CD4-positive, alpha-beta T cell (primary cell): ENCODE data around the gene ADGRA1. TPM values are rescaled to one million over a fixed set of nuclear protein-coding genes. Genes with fewer than 3 reads are reported as not detected.
"Not testable (repeated sequence)": the region's sequence is repeated elsewhere in the genome, so short reads cannot be mapped to it uniquely, and the experiment has no call there.

ENCODE experiments used
- ATAC-seq: fragments of 200-7000 bp; cut with Tn5 transposase; one replicate; pipeline ENCODE4 v1.10.0; 2022; ENCODE audit warnings: mild to moderate bottlenecking; ENCODE audit not compliant: poor library complexity
- CTCF ChIA-PET: fragments of 350-600 bp; sonication (Branson Sonifier 250); formaldehyde crosslinking; loops from one replicate; lab custom pipeline; 2021; ENCODE audit warnings: antibody characterized with exemption, inconsistent platforms; lab: Charles Lee
- POLR2A ChIA-PET: fragments of 350-600 bp; sonication (Branson Sonifier 250); formaldehyde crosslinking; loops from one replicate; lab custom pipeline; 2021; ENCODE audit warnings: antibody characterized with exemption, inconsistent platforms; lab: Charles Lee
- DNase-seq, 14 experiments: peaks; one replicate each; pipeline ENCODE4 v3.0.0-alpha.2; 2013 to 2020; ENCODE audit warnings: mixed read lengths in 2 of 14
- H3K27ac ChIP-seq, 2 donors: one replicate each; pipeline versions ENCODE4 v1.5.1 to v1.7.0; 2013; ENCODE audit warnings: low read length in 2 of 2, low read depth in 1 of 2, mild to moderate bottlenecking in 1 of 2
- H3K27me3 ChIP-seq, 2 experiments: 1 replicate in 1 of 2; 2 replicates in 1 of 2; pipeline versions ENCODE4 v1.6.1 to v1.7.0; 2013; ENCODE audit warnings: low read length in 2 of 2, control low read depth in 1 of 2, mild to moderate bottlenecking in 1 of 2, moderate library complexity in 1 of 2; ENCODE audit not compliant: insufficient read depth in 2 of 2, control insufficient read depth in 1 of 2
- H3K36me3 ChIP-seq: one replicate; pipeline ENCODE4 v1.6.1; 2013; ENCODE audit warnings: low read length, control low read depth; ENCODE audit not compliant: insufficient read depth
- H3K4me1 ChIP-seq: one replicate; pipeline ENCODE4 v1.6.1; 2013; ENCODE audit warnings: low read length, control low read depth; ENCODE audit not compliant: insufficient read depth
- H3K4me3 ChIP-seq: one replicate; pipeline ENCODE4 v1.5.1; 2013; ENCODE audit warnings: mild to moderate bottlenecking, low read length, moderate library complexity
- H3K9me3 ChIP-seq, 2 experiments: 1 replicate in 1 of 2; 2 replicates in 1 of 2; pipeline versions ENCODE4 v1.6.1 to v1.7.0; 2013; ENCODE audit warnings: low read length in 2 of 2, mild to moderate bottlenecking in 2 of 2, control low read depth in 1 of 2, moderate library complexity in 1 of 2; ENCODE audit not compliant: control insufficient read depth in 1 of 2, insufficient read depth in 1 of 2
- H3K27ac Mint-ChIP-seq: one replicate; pipeline ENCODE4 v1.8.0; 2020; ENCODE audit warnings: mixed read lengths
- H3K27me3 Mint-ChIP-seq: one replicate; pipeline ENCODE4 v1.8.0; 2021; ENCODE audit warnings: mixed read lengths
- H3K36me3 Mint-ChIP-seq: one replicate; pipeline ENCODE4 v1.8.0; 2021; ENCODE audit warnings: low read depth, mixed read lengths
- H3K4me1 Mint-ChIP-seq: one replicate; pipeline ENCODE4 v1.8.0; 2021; ENCODE audit warnings: low read depth, mixed read lengths
- H3K4me3 Mint-ChIP-seq: one replicate; pipeline ENCODE4 v1.8.0; 2020; ENCODE audit warnings: mild to moderate bottlenecking, mixed read lengths
- H3K9me3 Mint-ChIP-seq: one replicate; pipeline ENCODE4 v1.8.0; 2020; ENCODE audit warnings: mixed read lengths
- intact Hi-C, 2 experiments: fragments of 100-400 bp; cut with DNase I in 1 of 2; cut with micrococcal nuclease in 1 of 2; formaldehyde crosslinking; loops; one replicate each; pipeline versions ENCODE4 v1.15.1 to v1.9.0; 2023 to 2025; cut with DNase I, micrococcal nuclease
- total RNA-seq, 174 experiments: library from RNA in 2 of 174; stranded (reverse) in 2 of 174; gene quantifications; one replicate each; pipeline ENCODE4 v1.2.3 and lab custom pipeline; 2021 to 2026
- TF ChIP-seq, protein P1 (sequence below): fragments of 200-600 bp; IDR thresholded peaks from one replicate; pipeline ENCODE4 v1.8.0; 2022; ENCODE audit warnings: antibody characterized with exemption, mild to moderate bottlenecking

Gene ADGRA1
- total RNA-seq, 2 experiments from 2014 or later, result not detected

DNA sequence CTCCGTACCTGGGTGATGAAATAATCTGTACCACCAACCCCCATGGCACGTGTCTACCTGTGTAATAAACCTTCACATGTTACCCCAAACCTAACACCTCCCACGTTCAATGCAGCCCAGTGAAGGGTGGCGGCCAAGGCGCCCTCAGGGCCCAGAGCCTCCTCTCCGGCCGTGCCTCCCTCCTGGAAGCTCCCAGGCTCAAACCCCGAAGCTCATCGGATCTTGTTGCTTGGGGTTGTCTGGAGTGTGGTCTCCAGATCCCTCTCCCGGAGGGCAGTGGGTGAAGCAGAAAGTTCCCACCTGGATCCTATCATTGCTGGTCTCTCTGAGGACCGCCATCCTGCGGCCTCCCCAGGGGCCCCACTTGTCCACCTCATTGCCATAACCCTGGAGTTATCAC lies 62.9 kb downstream of the ADGRA1 start:
- H3K9me3 Mint-ChIP-seq, result peaks cover 5% of the 10 kb centered on the region
- no peak overlapping the region for H3K4me3 Mint-ChIP-seq
- H3K27ac Mint-ChIP-seq, result no peak overlapping the region
- TF ChIP-seq, protein P1, sequence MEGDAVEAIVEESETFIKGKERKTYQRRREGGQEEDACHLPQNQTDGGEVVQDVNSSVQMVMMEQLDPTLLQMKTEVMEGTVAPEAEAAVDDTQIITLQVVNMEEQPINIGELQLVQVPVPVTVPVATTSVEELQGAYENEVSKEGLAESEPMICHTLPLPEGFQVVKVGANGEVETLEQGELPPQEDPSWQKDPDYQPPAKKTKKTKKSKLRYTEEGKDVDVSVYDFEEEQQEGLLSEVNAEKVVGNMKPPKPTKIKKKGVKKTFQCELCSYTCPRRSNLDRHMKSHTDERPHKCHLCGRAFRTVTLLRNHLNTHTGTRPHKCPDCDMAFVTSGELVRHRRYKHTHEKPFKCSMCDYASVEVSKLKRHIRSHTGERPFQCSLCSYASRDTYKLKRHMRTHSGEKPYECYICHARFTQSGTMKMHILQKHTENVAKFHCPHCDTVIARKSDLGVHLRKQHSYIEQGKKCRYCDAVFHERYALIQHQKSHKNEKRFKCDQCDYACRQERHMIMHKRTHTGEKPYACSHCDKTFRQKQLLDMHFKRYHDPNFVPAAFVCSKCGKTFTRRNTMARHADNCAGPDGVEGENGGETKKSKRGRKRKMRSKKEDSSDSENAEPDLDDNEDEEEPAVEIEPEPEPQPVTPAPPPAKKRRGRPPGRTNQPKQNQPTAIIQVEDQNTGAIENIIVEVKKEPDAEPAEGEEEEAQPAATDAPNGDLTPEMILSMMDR, result no peak
- H3K9me3 ChIP-seq, result peaks cover 5 to 9% of the 10 kb centered on the region in 2 experiments
- no peaks in the 10 kb centered on the region for H3K36me3 Mint-ChIP-seq
- H3K27ac ChIP-seq, result no peak overlapping the region
- DNase-seq, result no peak
- H3K4me1 ChIP-seq, result no peaks in the 10 kb centered on the region
- no peak overlapping the region for H3K4me3 ChIP-seq
- ChIA-PET POLR2A (no interaction called here), CTCF (no interaction called here)
- no peaks in the 10 kb centered on the region for H3K4me1 Mint-ChIP-seq
- no peaks in the 10 kb centered on the region for H3K36me3 ChIP-seq
- intact Hi-C loops, result no loop called here
- peaks cover 4 to 9% of the 10 kb centered on the region in 2 experiments for H3K27me3 ChIP-seq
- H3K27me3 Mint-ChIP-seq, result peaks cover 53% of the 10 kb centered on the region
- ATAC-seq, result no peak

DNA sequence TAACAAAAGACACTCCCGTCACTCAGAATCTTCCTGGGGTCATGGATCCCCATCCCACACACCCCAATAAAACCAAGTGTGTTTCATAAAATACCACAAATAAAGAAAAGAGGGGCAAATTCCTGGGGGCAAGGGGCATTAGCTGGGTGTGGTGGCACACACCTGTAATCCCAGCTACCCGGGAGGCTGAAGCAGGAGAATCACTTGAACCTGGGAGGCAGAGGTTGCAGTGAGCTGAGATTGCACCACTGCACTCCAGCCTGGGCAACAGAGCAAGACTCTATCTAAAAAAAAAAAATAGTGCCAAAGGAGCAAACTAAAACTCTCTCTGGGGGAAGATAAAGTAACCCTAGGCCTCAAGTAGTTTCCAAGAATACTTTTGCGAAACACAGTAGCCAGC lies 63.3 kb downstream of the ADGRA1 start:
- H3K4me3 Mint-ChIP-seq, H3K4me1 Mint-ChIP-seq, H3K36me3 Mint-ChIP-seq, H3K9me3 ChIP-seq, H3K9me3 Mint-ChIP-seq, H3K27me3 ChIP-seq, intact Hi-C loops, H3K27ac ChIP-seq, ATAC-seq, DNase-seq, H3K36me3 ChIP-seq, POLR2A ChIA-PET, H3K4me1 ChIP-seq, H3K4me3 ChIP-seq, H3K27ac Mint-ChIP-seq, CTCF ChIA-PET: not testable (repeated sequence)
- H3K27me3 Mint-ChIP-seq, result peaks cover 53% of the 10 kb centered on the region

DNA sequence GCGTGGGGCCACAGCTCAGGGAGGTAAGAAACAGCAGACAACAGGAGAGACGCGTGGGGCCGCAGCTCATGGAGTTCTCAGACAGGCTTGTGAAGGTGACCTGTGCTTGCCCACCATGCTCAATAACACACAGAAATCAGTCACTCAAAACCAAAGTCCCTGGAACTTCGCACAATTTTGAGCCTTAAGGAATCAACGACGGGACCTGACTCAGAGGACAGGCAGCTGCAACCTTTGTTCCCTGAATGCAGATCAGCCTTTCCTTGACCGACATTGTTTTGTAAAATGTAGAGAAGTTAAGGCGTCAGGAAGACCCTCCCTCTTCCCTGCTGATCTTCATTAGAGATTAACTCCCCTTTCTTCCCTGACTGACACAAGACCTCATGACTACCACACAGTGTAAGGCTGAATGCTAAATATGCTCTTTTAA lies 63.8 kb downstream of the ADGRA1 start:
- Histone ChIP-seq H3K4me1 (no peaks in the 10 kb centered on the region), H3K36me3 (no peaks in the 10 kb centered on the region), H3K27ac (no peak overlapping the region), H3K9me3 (peaks cover 5 to 9% of the 10 kb centered on the region in 2 experiments), H3K4me3 (no peak overlapping the region), H3K27me3 (peaks cover 4 to 9% of the 10 kb centered on the region in 2 experiments)
- H3K36me3 Mint-ChIP-seq, result no peaks in the 10 kb centered on the region
- POLR2A ChIA-PET, result no interaction called here
- no peak overlapping the region for H3K4me3 Mint-ChIP-seq
- H3K4me1 Mint-ChIP-seq, result no peaks in the 10 kb centered on the region
- intact Hi-C loops, result no loop called here
- no peak overlapping the region for H3K27ac Mint-ChIP-seq
- TF ChIP-seq, protein P1, result no peak
- H3K27me3 Mint-ChIP-seq, result peaks cover 49% of the 10 kb centered on the region
- ATAC-seq, result no peak
- no peak for DNase-seq
- CTCF ChIA-PET, result no interaction called here
- H3K9me3 Mint-ChIP-seq, result peaks cover 5% of the 10 kb centered on the region

DNA sequence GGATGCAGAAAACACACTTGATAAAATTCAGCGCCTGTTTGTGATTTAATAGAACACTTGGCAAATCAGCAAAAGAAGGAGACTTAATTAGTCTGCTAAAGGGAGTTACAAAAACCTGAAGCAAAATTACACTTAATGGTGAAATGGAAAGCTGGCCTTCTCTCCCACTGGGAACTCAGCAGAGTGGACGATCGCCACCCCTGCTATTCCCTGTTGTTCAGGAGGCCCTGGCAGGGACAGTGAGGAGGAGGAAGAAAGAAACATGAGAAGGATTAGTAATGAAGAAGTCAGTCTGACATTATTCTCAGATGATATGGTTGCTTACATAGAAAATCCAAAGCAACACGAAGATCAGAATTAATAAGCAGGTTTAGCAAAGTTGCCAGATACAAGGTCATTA lies 66.7 kb downstream of the ADGRA1 start:
- H3K4me1 Mint-ChIP-seq, result no peaks in the 10 kb centered on the region
- Histone ChIP-seq H3K4me1 (no peaks in the 10 kb centered on the region), H3K27me3 (peaks cover 10 to 15% of the 10 kb centered on the region in 2 experiments), H3K4me3 (no peak overlapping the region), H3K36me3 (no peaks in the 10 kb centered on the region), H3K9me3 (peaks cover 0 to 13% of the 10 kb centered on the region in 2 experiments), H3K27ac (no peak overlapping the region)
- DNase-seq (no peak), ATAC-seq (no peak)
- intact Hi-C loops, result no loop called here
- TF ChIP-seq, protein P1, result no peak
- ChIA-PET CTCF (no interaction called here), POLR2A (no interaction called here)
- no peak overlapping the region for H3K27ac Mint-ChIP-seq
- H3K27me3 Mint-ChIP-seq, result peaks cover 25% of the 10 kb centered on the region
- no peak overlapping the region for H3K4me3 Mint-ChIP-seq
- H3K9me3 Mint-ChIP-seq, result no peaks in the 10 kb centered on the region
- no peaks in the 10 kb centered on the region for H3K36me3 Mint-ChIP-seq
